Measurements from ENCODE around the gene PELI2.

Gene PELI2

GRCh38 chr14:56092763-56093162 lies 25.4 kb upstream of the PELI2 start:
- TF ChIP-seq TOX (CRISPR knock-in tag; IDR thresholded peaks at IDR 0.05; ENCODE audit: borderline replicate concordance) = no peak
- no peak for TF ChIP-seq ZC3H10 (CRISPR knock-in tag; IDR thresholded peaks at IDR 0.05)
- no peak for TF ChIP-seq CSRNP3 (CRISPR knock-in tag; IDR thresholded peaks at IDR 0.05)
- TF ChIP-seq CSDC2 (CRISPR knock-in tag; IDR thresholded peaks at IDR 0.05) = no peak
- no peak for ATAC-seq

- ATAC-seq = no peak
These were observed 24.1 kb upstream of the PELI2 start for GRCh38 chr14:56094076-56094475.

GRCh38 chr14:56098021-56098420 lies 20.2 kb upstream of the PELI2 start:
- ATAC-seq = no peak
- TF ChIP-seq ZNF565 (CRISPR knock-in tag; conservative IDR thresholded peaks at IDR 0.05; ENCODE audit: low read depth) = no peak

More at GRCh38 chr14:56094076-56094475, 24.1 kb upstream of the PELI2 start:
- TF ChIP-seq ARNTL (CRISPR knock-in tag; IDR thresholded peaks at IDR 0.05; ENCODE audit: borderline replicate concordance, low read depth) (no peak), ZNF8 (CRISPR knock-in tag; IDR thresholded peaks at IDR 0.05) (no peak), ZFP30 (CRISPR knock-in tag; IDR thresholded peaks at IDR 0.05) (no peak), TSHZ2 (CRISPR knock-in tag; IDR thresholded peaks at IDR 0.05) (no peak), PPARA (CRISPR knock-in tag; IDR thresholded peaks at IDR 0.05; ENCODE audit: borderline replicate concordance) (no peak), ZNF70 (CRISPR knock-in tag; IDR thresholded peaks at IDR 0.05) (no peak), GLIS3 (CRISPR knock-in tag; IDR thresholded peaks at IDR 0.05) (no peak), CREB5 (CRISPR knock-in tag; IDR thresholded peaks at IDR 0.05; ENCODE audit: low read depth) (no peak)

GRCh38 chr14:56099081-56099797 lies 19.0 kb upstream of the PELI2 start:
- ATAC-seq = no peak
- TF ChIP-seq ARNTL (CRISPR knock-in tag; IDR thresholded peaks at IDR 0.05; ENCODE audit: borderline replicate concordance, low read depth) = no peak
- TF ChIP-seq RARB (CRISPR knock-in tag; IDR thresholded peaks at IDR 0.05) = no peak
- no peak for TF ChIP-seq PPARA (CRISPR knock-in tag; IDR thresholded peaks at IDR 0.05; ENCODE audit: borderline replicate concordance)
- no peak for TF ChIP-seq TOX (CRISPR knock-in tag; IDR thresholded peaks at IDR 0.05; ENCODE audit: borderline replicate concordance)
- no peak for TF ChIP-seq PATZ1 (CRISPR knock-in tag; IDR thresholded peaks at IDR 0.05; ENCODE audit: borderline replicate concordance)
- TF ChIP-seq CSDC2 (CRISPR knock-in tag; IDR thresholded peaks at IDR 0.05) = no peak
- no peak for TF ChIP-seq ZFP30 (CRISPR knock-in tag; IDR thresholded peaks at IDR 0.05)
- no peak for TF ChIP-seq ZNF70 (CRISPR knock-in tag; IDR thresholded peaks at IDR 0.05)

- TF ChIP-seq BACH2 (CRISPR knock-in tag; IDR thresholded peaks at IDR 0.05; ENCODE audit: borderline replicate concordance) (no peak), RARB (CRISPR knock-in tag; IDR thresholded peaks at IDR 0.05) (no peak), ZFP3 (CRISPR knock-in tag; IDR thresholded peaks at IDR 0.05) (no peak), PPARA (CRISPR knock-in tag; IDR thresholded peaks at IDR 0.05; ENCODE audit: borderline replicate concordance) (no peak), ZFP30 (CRISPR knock-in tag; IDR thresholded peaks at IDR 0.05) (no peak), POU6F1 (CRISPR knock-in tag; IDR thresholded peaks at IDR 0.05; ENCODE audit: borderline replicate concordance, low read depth) (no peak), TSHZ2 (CRISPR knock-in tag; IDR thresholded peaks at IDR 0.05) (no peak), ESRRG (CRISPR knock-in tag; IDR thresholded peaks at IDR 0.05) (no peak), TOX (CRISPR knock-in tag; IDR thresholded peaks at IDR 0.05; ENCODE audit: borderline replicate concordance) (no peak), ZC3H10 (CRISPR knock-in tag; IDR thresholded peaks at IDR 0.05) (no peak), ZNF565 (CRISPR knock-in tag; conservative IDR thresholded peaks at IDR 0.05; ENCODE audit: low read depth) (no peak)
- ATAC-seq = no peak
These were observed 17.7 kb upstream of the PELI2 start for GRCh38 chr14:56100556-56100955.

Measured in SK-N-SH treated with all-trans-retinoic acid at 6 μM for 48 hours (cell line).